HTR-8/SVneo (cell line): ENCODE data around the gene SLC66A2.
"Not testable (repeated sequence)": the region's sequence is repeated elsewhere in the genome, so short reads cannot be mapped to it uniquely, and the experiment has no call there.

Experiments
- DNase-seq: peaks from one replicate; pipeline ENCODE4 v3.0.0; 2011; ENCODE audit warnings: low spot score, mixed read lengths; ENCODE audit not compliant: insufficient read length
- FAIRE-seq: peaks from 2 replicates; lab custom pipeline; 2011; peaks lifted over from hg19 to GRCh38; lab: Jason Lieb, UNC

Gene SLC66A2

DNA sequence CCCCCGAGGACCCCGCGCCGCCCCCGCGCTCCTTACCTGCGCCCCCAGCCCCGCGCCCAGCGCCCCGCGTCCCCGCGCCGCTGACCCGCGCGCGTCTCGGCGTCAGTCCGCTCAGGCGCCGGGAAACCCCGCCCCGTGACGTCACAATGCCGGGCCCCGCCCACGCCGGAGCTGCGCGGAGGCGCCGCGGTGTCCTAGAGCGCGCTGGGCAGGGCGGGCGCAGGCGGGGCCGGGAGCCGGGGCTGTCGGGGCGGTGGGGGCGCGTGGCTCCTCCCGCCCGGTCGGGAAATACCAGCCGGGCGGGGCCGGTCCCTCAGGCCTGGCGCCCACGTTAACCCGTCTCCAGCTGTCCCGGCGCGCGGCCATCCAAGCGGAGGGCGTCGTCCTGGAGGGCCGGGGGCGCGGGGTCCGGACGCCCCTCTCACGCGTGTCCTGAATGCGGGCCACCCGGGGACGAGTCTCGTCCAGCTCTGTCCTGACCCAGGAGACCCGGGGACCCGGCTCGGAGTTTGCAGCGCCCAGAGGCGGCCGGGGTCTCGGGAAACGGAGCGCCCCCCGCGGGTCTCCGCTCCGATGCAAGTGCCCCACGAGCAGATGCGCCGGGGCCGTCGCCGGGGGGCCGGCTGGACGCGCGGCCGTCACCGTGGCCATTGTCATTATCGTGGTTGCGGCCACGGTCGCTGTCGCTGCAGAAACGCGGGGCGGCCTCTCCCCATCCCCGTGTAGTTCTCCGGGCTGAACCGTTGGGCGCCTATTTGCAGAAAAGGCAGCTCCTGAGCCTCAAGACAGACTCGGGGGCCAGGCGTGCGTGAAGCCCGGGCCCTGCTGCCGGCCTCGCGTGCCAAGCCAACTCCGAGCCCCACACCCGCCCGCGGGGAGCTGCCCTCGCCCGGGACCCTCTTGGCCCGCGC lies at the start of gene SLC66A2:
Gene SLC66A2 (minus strand): TSS at position 109 of the 911 bp plus-strand sequence. CDS start 727 bp downstream, outside the sequence.
- FAIRE-seq (no peak), DNase-seq (peak; percentile 60)

DNA sequence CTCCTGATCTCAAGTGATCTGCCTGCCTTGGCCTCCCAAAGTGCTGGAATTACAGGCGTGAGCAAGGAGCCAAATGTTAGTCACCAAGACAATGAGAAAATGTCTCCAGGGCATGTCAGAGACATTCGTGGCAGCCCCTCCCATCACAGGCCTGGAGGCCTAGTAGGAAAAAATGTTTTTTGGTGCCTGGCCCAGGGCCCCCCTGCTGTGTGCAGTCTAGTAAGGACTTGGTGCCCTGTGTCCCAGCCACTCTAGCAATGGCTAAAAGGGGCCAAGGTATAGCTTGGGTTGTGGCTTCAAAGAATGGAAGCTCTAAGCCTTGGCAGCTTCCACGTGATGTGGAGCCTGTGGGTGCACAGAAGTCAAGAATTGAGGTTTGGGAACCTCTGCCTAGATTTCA lies 49.4 kb upstream of the SLC66A2 start:
- DNase-seq (no peak), FAIRE-seq (no peak)

DNA sequence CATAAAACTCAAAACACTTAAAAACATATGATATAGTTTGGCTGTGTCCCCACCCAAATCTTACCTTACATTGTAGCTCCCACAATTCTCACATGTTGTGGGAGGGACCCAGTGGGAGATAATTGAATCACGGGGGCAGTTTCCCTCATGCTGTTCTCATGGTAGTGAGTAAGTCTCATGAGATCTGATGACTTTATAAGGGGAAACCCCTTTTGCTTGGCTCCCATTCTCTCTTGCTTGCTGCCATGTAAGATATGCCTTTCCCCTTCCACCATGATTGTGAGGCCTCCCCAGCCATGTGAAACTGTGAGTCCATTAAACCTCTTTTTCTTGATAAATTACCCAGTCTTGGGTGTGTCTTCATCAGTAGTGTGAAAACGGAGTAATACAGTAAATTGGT lies 48.2 kb upstream of the SLC66A2 start:
- not testable (repeated sequence) for FAIRE-seq, DNase-seq

DNA sequence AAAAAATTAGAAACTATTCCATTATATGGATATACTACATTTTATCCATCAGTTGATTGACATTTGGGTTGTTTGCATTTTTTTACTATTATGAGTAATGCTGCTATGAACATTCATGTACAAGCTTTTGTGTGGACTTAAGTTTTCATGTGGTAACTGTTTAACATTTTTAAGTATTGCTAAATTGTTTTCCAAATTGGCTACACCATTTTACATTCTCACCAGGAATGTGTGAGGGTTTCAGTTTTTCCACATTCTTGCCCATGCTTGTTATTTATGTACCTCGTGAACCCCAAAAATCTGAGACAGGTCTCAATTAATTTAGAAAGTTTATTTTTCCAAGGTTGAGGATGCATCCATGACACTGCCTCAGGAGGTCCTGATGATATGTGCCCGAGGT lies 40.0 kb upstream of the SLC66A2 start:
- no peak for FAIRE-seq

DNA sequence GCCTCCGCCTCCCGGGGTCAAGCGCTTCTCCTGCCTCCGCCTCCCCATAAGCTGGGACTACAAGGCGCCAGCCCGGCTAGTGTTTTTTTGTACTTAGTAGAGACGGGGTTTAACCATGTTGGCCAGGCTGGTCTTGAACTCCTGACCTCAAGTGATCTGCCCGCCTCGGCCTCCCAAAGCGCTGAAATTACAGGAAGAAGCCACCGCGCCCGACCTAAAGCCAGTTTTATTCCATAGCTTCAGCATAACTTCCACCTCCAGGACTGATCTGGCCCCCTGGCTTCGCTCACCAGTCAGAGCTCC lies 37.7 kb upstream of the SLC66A2 start:
- no peak for DNase-seq
- no peak for FAIRE-seq

More for the DNA sequence above, 40.0 kb upstream of the SLC66A2 start:
- DNase-seq: no peak

DNA sequence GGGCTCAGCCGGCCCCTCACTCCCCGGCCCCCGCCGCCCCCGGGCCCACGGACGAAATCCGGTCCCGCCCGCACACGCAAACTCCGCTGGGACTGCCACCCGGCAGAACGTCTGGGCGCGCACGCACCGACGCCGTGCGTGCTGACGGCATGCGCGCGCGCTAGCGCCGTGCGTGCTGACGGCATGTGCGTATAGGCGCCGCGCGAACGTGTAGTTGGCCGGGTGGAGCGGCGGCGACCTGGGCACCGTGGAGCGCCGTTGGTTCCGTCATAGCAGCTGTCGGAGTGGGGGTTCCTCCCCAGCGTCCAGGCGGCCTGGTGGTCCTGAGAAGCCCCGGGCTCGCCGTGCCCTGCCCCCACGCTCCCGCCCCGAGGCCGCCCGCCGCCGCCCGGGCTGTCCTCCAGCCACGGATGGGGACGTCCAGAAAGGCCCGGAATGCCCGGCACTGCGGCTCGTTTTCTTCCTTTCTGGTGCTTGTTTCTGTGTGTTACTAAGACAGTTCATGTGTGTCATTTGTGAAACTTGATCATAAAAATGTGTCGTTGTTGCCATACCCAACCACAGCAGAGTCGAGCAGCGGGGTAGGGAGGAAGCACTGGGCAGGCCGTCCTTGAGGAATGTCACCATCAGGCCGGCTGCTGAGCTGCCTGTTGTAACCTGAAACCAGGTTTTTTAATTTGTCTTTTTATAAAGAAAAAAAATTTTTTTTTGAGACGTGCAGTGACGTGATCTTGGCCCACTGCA lies 37.2 kb upstream of the SLC66A2 start, which contains the start of gene TXNL4A:
Gene TXNL4A (minus strand): TSS at position 113 of the 744 bp plus-strand sequence. CDS start 171 bp downstream, outside the sequence.
- FAIRE-seq (peak; percentile 95), DNase-seq (peak; percentile 62)

DNA sequence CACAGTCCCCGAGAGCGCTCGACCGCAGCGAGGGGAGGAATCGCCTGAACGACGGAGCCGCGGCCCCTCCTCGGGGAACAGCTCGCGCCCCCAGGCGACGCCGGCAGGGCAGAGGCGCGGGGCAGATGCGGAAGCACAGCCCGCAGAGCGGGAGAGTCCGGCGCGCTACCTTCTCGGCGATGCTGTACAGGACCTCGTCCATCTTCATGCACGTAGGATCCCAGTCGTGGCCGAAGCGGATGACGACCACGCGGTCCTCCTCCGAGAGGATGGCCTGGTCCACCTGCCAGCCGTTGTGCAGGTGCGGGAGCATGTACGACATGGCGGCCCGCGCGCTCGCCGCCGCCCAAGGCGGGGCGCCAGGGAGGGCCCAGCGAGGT lies 36.6 kb upstream of the SLC66A2 start:
- DNase-seq: no peak
- no peak for FAIRE-seq

DNA sequence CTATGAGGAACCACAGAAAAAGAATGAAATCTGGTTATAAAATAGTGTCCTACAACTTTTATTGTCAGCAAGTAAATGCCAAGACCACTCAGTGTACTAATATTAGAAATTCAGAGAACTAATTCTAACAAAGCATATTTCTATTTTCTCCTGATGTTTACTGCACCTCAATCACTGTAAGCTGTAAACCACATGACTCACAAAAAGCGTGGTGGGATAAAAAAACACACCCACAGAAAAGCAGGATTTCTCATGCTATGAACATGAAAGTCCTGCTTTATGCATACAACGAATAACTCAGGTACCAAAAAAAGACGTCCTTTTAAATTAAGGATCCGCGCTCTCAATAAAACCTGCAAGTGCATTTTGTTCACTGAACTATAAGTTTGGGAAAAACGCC lies 36.1 kb upstream of the SLC66A2 start:
- no peak for DNase-seq
- FAIRE-seq: no peak

DNA sequence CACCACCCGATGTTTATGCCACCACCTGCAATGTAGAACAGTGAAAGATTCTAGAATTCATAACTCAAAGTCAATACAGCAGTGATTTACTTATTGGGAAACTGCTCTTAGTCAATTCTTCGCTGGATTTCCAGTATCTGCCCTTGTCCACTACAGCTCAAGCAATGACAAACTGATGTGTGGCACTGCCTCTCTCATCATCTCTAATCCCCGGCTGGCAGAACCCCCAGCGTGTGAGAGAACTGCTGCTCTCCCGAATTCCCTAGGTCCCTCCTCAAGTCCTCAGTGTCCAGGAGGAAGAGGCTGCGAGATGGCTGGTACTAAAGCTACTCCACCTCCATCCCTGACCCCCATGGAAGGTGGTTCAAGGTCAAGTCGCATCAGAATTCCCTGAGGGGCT lies 35.3 kb upstream of the SLC66A2 start:
- FAIRE-seq (no peak), DNase-seq (no peak)

DNA sequence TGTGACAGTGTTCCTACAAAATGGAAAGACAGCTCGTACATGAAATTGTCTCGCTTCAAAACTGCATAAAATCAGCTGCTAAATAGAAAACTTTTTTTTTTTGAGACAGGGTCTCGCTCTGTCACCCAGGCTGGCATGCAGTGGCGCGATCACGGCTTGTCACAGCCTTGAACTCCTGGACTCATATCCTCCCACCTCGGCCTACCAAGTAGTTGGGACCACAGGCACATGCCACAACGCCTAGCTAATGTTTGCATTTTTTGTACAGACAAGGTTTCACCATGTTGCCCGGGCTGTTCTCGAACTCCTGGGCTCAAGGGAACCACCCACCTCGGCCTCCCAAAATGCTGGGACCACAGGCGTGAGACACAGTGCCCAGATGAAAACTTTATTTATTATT lies 33.7 kb upstream of the SLC66A2 start:
- no peak for FAIRE-seq
- DNase-seq: no peak

DNA sequence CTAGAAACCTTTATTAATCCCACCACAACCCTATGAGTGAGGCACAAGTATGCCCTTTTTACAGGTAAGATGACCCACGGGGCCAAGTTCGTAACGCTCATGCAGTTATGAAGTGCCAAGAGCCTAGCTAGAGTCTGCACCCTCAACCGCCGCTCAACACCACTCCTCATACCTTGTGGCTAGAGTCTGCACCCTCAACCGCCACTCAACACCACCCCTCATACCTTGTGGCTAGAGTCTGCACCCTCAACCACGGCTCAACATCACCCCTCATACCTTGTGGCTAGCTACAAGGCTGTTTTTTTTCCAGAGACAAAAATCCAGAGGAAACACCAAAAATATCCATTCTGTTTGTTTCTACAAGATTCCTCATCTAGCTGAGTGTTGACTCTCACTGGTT lies 32.3 kb upstream of the SLC66A2 start:
- FAIRE-seq: no peak

DNA sequence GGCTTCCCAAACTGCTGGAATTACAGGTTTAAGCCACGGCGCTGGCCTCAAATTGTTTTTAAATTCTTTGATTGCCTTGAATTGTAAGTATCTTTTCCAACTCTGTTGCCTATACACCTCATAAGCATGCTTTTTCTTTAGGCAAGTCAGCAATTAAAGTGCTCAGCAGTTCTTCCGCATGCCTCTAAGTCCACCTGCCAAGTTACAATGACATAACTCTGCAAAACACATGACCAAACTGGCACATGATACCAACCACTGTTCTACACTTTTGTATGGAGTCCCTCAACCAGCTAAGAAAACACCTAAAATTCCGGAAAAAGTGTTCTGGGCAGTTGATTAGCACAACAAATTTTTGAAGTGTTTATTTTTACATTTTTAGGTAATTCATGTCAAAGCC lies 31.8 kb upstream of the SLC66A2 start:
- FAIRE-seq (no peak), DNase-seq (no peak)

More for the DNA sequence above, 32.3 kb upstream of the SLC66A2 start:
- no peak for DNase-seq

DNA sequence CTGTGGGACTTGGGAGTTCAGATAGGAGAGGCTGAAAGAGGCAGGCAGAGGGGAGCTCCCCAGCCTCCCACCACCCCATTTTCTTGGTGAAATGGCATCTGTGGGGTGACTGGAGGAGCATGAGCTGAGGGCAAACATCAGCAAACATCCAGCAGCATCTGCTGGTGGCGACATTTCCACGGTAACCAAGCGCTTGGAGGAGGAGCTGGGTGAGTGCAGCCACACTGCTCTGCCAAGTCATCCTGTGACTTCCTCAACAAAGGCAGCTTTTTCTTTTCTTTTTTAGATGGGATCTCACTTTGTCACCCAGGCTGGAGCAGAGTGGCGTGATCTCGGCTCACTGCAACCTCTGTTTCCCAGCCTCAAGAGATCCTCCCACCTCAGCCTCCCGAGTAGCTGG lies 31.3 kb upstream of the SLC66A2 start:
- FAIRE-seq (no peak), DNase-seq (no peak)

DNA sequence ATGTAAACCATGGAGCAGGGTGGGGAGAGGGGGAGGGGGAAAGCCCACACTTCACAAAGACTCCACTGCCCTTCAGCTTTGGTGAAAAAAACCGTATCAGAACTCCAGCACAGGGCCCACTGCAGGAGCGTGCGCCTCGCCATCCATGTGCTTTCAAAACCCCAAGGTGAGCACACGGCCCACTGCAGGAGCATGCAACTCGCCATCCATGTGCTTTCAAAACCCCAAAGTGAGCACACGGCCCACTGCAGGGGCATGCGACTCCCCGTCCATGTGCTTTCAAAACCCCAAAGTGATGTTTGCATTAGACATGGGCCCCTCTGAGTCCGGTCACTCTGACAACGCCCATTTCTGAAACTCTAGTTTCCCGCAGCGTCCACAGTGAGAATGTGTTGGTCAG lies 29.1 kb upstream of the SLC66A2 start:
- DNase-seq: no peak

DNA sequence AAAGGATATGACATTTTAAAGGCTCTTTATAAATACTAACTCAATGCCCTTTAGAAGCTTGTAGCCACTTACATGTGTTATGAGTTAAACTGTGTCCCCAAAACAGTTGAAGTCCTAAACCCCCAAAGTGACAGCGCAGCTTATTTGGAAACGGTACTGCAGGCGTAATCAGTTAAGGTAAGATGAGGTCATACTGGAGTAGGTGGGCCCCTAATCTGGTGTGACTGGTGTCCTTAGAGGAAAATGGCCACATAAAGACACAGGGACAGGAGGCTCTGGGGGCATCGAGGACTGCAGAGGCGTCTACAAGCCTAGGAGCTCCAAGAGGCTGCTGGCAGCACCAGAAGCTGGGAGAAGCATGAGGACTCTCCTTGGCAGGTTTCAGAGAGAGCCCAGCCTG lies 28.4 kb upstream of the SLC66A2 start:
- no peak for FAIRE-seq
- no peak for DNase-seq

More for the DNA sequence above, 29.1 kb upstream of the SLC66A2 start:
- no peak for FAIRE-seq

DNA sequence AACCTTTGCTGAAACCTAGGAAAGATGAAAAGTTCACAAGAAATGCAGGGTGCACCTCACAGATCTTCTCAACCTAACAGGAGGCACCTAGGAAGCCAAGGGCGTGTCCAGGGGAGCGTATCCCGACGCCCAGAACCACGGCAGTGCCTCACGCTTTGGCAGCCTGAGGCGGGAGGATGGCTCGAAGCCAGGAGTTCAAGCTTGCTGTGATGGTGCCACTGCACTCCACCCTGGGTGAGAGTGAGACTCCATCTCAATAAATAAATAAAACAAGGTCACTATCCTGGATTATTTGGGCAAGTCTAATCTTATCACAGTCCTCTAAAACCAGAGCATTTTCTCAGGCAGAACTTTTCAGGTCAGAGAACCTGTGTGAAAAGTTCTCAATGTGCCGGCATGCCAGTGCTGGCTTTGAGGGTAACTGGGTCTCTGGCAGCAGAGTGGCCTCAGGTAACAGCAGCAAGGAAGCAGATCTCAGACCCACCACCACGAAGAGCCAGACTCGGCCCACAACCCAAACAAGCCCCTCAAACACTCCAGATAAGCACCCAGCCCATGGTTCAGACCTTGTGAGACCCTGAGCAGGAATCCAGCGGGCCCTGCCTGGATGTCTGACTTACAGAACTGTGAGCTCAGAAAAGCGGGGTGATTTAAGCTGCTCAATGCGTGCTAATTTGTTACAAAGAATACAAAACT lies 24.7 kb upstream of the SLC66A2 start:
- DNase-seq (no peak), FAIRE-seq (no peak)

DNA sequence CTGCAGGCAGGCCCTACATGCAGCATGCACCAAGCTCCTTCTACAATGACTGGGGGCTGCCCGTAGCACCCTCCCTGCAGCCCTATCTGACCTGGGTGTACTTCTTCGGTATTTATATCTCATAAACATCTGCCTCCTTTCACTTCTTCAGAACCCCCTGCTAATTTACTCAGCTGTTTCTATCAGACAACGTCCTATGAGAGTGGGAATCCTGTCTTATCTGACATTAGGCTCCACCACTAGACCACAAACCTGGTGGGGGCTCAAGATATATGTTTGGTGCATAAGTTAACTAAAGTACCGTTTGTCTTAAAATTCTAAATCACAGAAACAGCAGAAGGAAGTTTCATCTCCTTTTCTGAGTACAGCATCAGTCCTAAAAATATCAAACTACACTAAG lies 23.6 kb upstream of the SLC66A2 start:
- DNase-seq: no peak
- FAIRE-seq: no peak

DNA sequence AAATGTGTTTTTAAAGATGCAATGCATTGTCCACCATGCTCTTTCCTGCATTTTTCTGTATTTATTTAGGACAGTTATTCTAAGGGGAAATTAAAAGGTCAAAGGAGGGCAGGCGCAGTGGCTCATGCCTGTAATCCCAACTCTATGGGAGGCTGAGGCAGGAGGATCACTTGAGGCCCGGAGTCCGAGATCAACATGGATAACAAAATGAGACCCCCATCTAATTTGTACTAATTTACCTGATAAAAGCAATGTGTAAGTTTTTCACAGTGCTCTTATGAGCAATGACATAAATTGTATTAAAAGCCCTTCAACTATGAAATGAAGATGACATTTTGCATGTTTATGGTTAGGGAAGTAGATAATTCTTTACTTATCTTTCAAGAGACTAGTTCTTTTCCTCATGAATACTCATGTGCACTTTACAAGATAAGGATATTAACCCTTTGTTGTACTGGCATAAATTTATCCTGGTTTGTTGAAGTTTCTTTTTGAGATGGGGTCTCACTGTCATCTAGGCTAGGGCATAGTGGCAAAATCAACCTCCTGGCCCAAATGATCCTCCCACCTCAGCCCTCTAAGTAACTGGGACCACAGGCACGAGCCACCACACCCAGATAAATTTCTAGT lies 22.7 kb upstream of the SLC66A2 start:
- FAIRE-seq (no peak), DNase-seq (no peak)

DNA sequence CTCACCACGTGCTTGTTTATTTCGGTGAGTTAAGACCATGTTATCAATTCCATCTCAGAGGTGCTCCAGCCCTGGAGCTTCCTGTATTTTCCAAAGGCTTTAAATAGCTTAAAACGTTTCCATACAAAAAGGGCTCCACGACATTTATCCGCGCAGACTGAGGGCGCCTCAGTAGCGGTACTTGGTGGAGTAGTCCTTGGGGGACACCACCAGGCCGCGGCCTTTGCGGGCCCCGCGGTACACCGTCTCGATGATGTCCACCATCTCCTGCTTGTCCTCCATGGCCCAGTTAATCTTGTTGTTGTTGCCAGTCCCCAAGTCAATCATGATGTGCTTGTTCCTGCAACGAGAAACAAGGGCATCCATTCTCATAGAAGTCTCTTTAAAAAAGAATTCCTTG lies 22.1 kb upstream of the SLC66A2 start:
- no peak for DNase-seq
- FAIRE-seq: no peak

DNA sequence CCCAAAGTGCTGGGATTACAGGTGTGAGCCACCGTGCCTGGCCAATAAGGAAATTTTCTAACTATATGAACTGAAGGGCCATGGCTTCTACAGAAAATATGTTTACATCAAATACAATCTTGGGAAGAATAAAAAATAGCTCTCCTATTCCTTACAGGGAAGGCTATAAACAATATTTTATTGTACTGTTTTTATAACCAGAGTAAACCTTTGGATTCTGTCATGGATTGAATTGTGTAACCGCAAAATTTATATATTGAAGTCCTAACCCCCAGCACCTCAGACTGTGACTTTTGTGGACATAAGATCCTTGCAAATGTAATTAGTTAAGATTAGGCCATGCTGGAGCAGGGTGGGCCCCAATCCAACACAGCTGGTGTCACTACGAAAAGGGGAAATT lies 21.3 kb upstream of the SLC66A2 start:
- FAIRE-seq: no peak
- no peak for DNase-seq
